Heart right ventricle (tissue), 16 donors: ENCODE data around the gene RBM15. TPM values are rescaled to one million over a fixed set of nuclear protein-coding genes. Genes with fewer than 3 reads are reported as not detected.

Source experiments
- ATAC-seq, 8 donors: fragments of 200-7000 bp; cut with Tn5 transposase; one replicate each; pipeline ENCODE4 v1.9.1; 2020; ENCODE audit warnings: mild to moderate bottlenecking in 8 of 8, moderate library complexity in 8 of 8, moderate number of reproducible peaks in 1 of 8
- DNase-seq, 2 donors: peaks; one replicate each; pipeline ENCODE4 v3.0.0-alpha.2; 2020
- H3K27ac ChIP-seq, 10 donors: fragments of 200-600 bp; sonication (generic) in 2 of 10; one replicate each; pipeline versions ENCODE4 v1.5.0 to v1.8.0; 2020 to 2022; ENCODE audit warnings: mild to moderate bottlenecking in 3 of 10
- H3K27me3 ChIP-seq, 7 donors: fragments of 200-600 bp; one replicate each; pipeline ENCODE4 v1.8.0; 2021 to 2022; ENCODE audit warnings: mild to moderate bottlenecking in 2 of 7
- H3K36me3 ChIP-seq, 9 donors: fragments of 200-600 bp; sonication (generic) in 1 of 9; one replicate each; pipeline versions ENCODE4 v1.5.0 to v1.8.0; 2020 to 2022; ENCODE audit warnings: mild to moderate bottlenecking in 2 of 9
- H3K4me1 ChIP-seq, 9 donors: fragments of 200-600 bp; sonication (generic) in 1 of 9; one replicate each; pipeline versions ENCODE4 v1.5.0 to v1.8.0; 2020 to 2022; ENCODE audit warnings: mild to moderate bottlenecking in 4 of 9
- H3K4me3 ChIP-seq, 10 donors: fragments of 200-600 bp; sonication (generic) in 2 of 10; one replicate each; pipeline versions ENCODE4 v1.5.0 to v1.8.0; 2020 to 2022; ENCODE audit warnings: mild to moderate bottlenecking in 7 of 10, moderate library complexity in 2 of 10
- H3K9me3 ChIP-seq, 11 donors: fragments of 200-600 bp in 10 of 11; sonication (generic) in 2 of 11; one replicate each; pipeline versions ENCODE4 v1.5.0 to v1.8.0; 2013 to 2022; ENCODE audit warnings: mild to moderate bottlenecking in 2 of 11, control low read depth in 1 of 11, moderate library complexity in 1 of 11
- CTCF ChIP-seq, 9 donors: fragments of 200-600 bp; sonication (generic) in 2 of 9; IDR thresholded peaks; one replicate each; pipeline versions ENCODE4 v1.5.0 to v1.8.0; 2021 to 2022; ENCODE audit warnings: antibody characterized with exemption in 9 of 9, mild to moderate bottlenecking in 5 of 9, moderate library complexity in 1 of 9
- WGBS, 2 donors: extraction: QIAGEN DNeasy Blood & Tissue Kit; methylation state at CpG; one replicate each; pipeline ENCODE4 v1.1.7; 2013; ENCODE audit warnings: inconsistent platforms in 1 of 2; 5-methylcytosine and 5-hydroxymethylcytosine counted together
- intact Hi-C, 10 donors: fragments of 100-400 bp; cut with DNase I; formaldehyde crosslinking; loops; one replicate each; pipeline versions ENCODE4 v1.11.1 to v1.14.2; 2022
- polyA plus RNA-seq, 2 donors: library from polyadenylated mRNA; stranded (reverse); fragments of 200-250 nt; gene quantifications; one replicate each; pipeline ENCODE4 v1.2.3, GENCODE V29; 2013
- total RNA-seq, 10 donors: library from RNA; stranded (reverse); fragmentation: NEBNext Ultra II Directional in 3 of 10; extraction: Animal tissue kit (Norgen Biotek cat#: 25700) in 3 of 10; gene quantifications; one replicate each; pipeline versions ENCODE4 v1.2.1 to v1.2.4, GENCODE V29; 2021 to 2023
- donor health status: Arrhythmogenic right ventricular cardiomyopathy.
- donor health status: ischemic (EF 13 %, LVEDD 7.1; RV severe dilation, severe dysfunction).
- donor health status: healthy with polysubstance abuse.
- donor health status: DM: no; HTN: yes; CAD: no.
- donor health status: DM: no; HTN: no; CAD: no.
- donor health status: ischemic (EF 25% LVEDD 6.9; RV normal size, moderate dysfunction).
- donor health status: ischemic (EF 25% LVEDD 5.7; RV mildly dilated, moderate dysfunction).
- donor health status: healthy.
- donor health status: DM: yes; HTN: yes; CAD: no.
- donor health status: Ischemic cardiomyopathy.
- donor health status: ischemic (EF 35%, LVEDD 5.7; RV mildly dilated, moderate dysfunction).
- donor health status: nonischemic (EF 11% LVEDD 7.7; RV severe dilation, severe dysfunction).
- donor health status: DM: yes; HTN: yes; CAD: no.
- donor health status: PGD.
- donor health status: ischemic (EF 29% LVEDD 5.4; RV normal size, mild dysfunction).
- donor health status: nonischemic (EF 23%, LVEDD 6.1; RV moderate dilation, normal function).

RBM15 gene
- total and polyA plus RNA-seq, 12 donors: 1.4 to 22.3 (median 18.8) TPM

DNA sequence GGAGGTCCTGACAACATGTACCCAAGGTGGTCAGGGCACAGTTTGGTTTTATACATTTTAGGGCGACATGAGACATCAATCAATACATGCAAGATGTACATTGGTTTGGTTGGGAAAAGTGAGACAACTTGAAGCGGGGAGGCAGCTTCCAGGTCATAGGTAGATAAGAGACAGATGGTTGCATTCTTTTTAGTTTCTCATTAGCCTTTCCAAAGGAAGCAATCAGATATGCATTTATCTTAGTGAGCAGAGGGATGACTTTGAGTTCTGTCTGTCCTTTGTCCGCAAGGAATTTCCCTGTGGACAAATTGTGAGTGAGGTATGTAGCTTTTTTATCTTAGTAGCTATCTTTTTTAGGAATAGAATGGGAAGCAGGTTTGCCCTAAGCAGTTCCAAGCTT lies 10.5 kb upstream of the RBM15 start:
- intact Hi-C loops: no loop called here
- Histone ChIP-seq H3K27me3 (no peaks in the 10 kb centered on the region), H3K27ac (no peak overlapping the region), H3K36me3 (no peaks in the 10 kb centered on the region), H3K9me3 (peaks cover 0 to 6% (median 0%) of the 10 kb centered on the region in 11 donors), H3K4me1 (no peaks in the 10 kb centered on the region), H3K4me3 (no peak overlapping the region)
- WGBS, 2 donors: 88 to 91% methylated on average over 3 of the region's 3 CpGs
- no peak for TF ChIP-seq CTCF (IDR thresholded peaks at IDR 0.05)
- DNase-seq (no peak), ATAC-seq (no peak)

- no peak for TF ChIP-seq CTCF (IDR thresholded peaks at IDR 0.05)
- DNase-seq (no peak), ATAC-seq (no peak)
- no peak overlapping the region for H3K27ac ChIP-seq
- intact Hi-C loops: loop anchor here in 3 of 10 donors (5.0 to 10.0 kb wide), 2 partner anchors 70 to 72 kb away; partner anchors contain the start of gene LAMTOR5 (in 3 of the 3)
- H3K27me3 ChIP-seq: no peaks in the 10 kb centered on the region
- H3K36me3 ChIP-seq: no peaks in the 10 kb centered on the region
- H3K4me1 ChIP-seq: peaks cover 1 to 25% (median 12%) of the 10 kb centered on the region in 9 donors
- no peaks in the 10 kb centered on the region for H3K9me3 ChIP-seq
- WGBS, 2 donors: 94 to 96% methylated on average over 1 of the region's 1 CpG
- H3K4me3 ChIP-seq: no peak overlapping the region
These were observed 3.9 kb upstream of the RBM15 start for GRCh38 chr1:110335265-110335664.

DNA sequence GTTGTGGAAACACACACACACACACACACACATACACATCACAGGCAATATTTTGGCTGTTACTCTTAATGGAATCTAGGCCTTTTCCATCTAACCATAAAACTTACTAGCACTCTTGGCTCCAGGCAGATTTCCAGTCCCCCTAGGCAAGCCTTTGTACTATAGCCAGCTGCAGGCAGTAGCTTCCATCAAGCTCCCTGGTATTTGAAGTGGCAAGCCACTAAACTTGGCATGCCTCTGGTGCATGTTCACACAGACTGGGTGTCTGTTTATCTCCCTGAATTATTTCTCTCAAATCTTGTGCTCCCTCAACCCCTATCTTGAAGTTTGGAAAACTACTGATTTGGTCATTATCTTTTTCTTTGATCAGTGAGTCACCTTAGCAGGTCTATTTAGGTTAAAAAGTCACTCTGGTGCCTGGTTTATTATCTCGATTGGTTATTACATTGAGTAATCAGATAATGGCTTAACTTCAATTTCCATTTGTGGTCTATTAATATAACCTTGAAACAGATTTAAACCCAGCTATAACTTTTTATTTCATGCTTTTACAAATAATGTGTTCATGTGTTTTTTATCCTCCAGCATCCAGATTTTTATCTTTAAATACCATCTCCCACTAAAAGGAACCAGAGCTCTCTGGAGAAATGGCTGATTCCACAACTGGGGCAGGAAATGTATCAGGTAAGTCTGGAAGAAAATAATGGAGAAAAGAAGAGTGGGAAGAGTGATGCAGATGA lies 2.7 kb upstream of the RBM15 start:
- Histone ChIP-seq H3K27ac (peak overlapping the region in 3 of 10 donors; percentile 7 to 100 (median 24)), H3K9me3 (no peaks in the 10 kb centered on the region), H3K4me3 (no peak overlapping the region), H3K27me3 (no peaks in the 10 kb centered on the region), H3K36me3 (peaks cover 0 to 11% (median 5%) of the 10 kb centered on the region in 9 donors), H3K4me1 (peaks cover 13 to 37% (median 24%) of the 10 kb centered on the region in 9 donors)
- WGBS, 2 donors: 61 to 66% methylated on average over 1 of the region's 1 CpG
- no peak for TF ChIP-seq CTCF (IDR thresholded peaks at IDR 0.05)
- DNase-seq (peak in 1 of 2 donors; percentile 23), ATAC-seq (no peak)
- intact Hi-C loops: loop anchor here in 3 of 10 donors (5.0 to 10.0 kb wide), 2 partner anchors 68 to 71 kb away; partner anchors contain the start of gene LAMTOR5 (in 3 of the 3)

DNA sequence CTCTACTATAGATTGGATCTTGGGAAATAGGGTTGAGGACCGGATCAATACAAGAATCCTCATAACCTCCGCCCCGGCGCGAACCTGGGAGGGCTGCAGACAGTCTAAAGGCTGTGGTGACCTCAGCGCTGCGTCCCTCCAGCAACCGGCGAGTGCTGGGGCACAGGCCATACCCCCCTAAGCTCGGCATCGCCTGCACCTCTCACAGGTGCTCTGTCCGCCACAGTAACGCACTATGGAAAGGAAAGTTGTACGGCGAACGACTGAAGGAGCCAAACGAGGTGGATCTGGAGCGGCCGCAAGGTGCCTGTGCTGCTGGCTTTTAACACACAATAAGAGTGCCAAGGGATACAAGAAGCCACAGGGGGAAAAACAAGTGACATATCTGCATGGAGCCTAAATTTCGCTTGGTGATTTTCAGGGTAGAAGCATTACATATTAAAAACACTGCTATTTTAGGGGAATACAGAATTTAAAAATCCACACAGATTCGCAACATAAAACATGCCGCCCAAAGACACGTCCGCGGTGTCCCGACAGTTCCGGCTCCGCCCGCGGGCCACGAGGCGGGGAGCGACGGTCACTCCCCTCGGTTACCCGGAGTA lies 1.4 kb upstream of the RBM15 start:
- Histone ChIP-seq H3K4me3 (peak overlapping the region; percentile 47 to 98 (median 80)), H3K36me3 (peaks cover 0 to 25% (median 5%) of the 10 kb centered on the region in 9 donors), H3K9me3 (no peaks in the 10 kb centered on the region), H3K27me3 (no peaks in the 10 kb centered on the region), H3K27ac (peak overlapping the region; percentile 95 to 100 (median 98)), H3K4me1 (peaks cover 16 to 50% (median 37%) of the 10 kb centered on the region in 9 donors)
- ATAC-seq: peak in 7 of 8 donors; percentile 2 to 31 (median 23)
- intact Hi-C loops: loop anchor here in 6 of 10 donors (2.0 to 10.0 kb wide), 3 partner anchors 67 to 69 kb away; partner anchors contain the start of gene LAMTOR5 (in 6 of the 6)
- DNase-seq: peak; percentile 36 to 48
- TF ChIP-seq CTCF (IDR thresholded peaks at IDR 0.05): no peak
- 1 to 2% methylated on average over 36 of the region's 36 CpGs for WGBS, 2 donors
